ENCODE results near the gene SPEG. TPM values are rescaled to one million over a fixed set of nuclear protein-coding genes. Genes with fewer than 3 reads are reported as not detected.

Gene SPEG
- total RNA-seq, 1 donor from 2014 or later: 119 TPM

GRCh38 chr2:219524817-219525216 lies 90.2 kb downstream of the SPEG start:
- no peak for ATAC-seq
- intact Hi-C loops (cut with DNase I): no loop called here
- DNase-seq (ENCODE audit: missing footprints): no peak

GRCh38 chr2:219525533-219526232 lies 91.0 kb downstream of the SPEG start:
- no peak for DNase-seq (ENCODE audit: missing footprints)
- ATAC-seq: no peak
- intact Hi-C loops (cut with DNase I): no loop called here

- DNase-seq (ENCODE audit: missing footprints): no peak
- ATAC-seq: no peak
- intact Hi-C loops (cut with DNase I): no loop called here
These were observed 91.9 kb downstream of the SPEG start for GRCh38 chr2:219526320-219527075.

- ATAC-seq (peak; percentile 32), DNase-seq (ENCODE audit: missing footprints) (no peak)
- intact Hi-C loops (cut with DNase I): no loop called here
These were observed 92.4 kb downstream of the SPEG start for GRCh38 chr2:219527076-219527394.

- DNase-seq (ENCODE audit: missing footprints): no peak
- intact Hi-C loops (cut with DNase I): no loop called here
- no peak for ATAC-seq
These were observed 92.8 kb downstream of the SPEG start for GRCh38 chr2:219527472-219527871.

GRCh38 chr2:219530048-219530963 lies 95.7 kb downstream of the SPEG start:
- ATAC-seq (peak; percentile 85), DNase-seq (ENCODE audit: missing footprints) (peak; percentile 93)
- intact Hi-C loops (cut with DNase I): loop anchor here (1.0 to 2.0 kb wide), 3 partner anchors 54 to 127 kb away; no protein-coding TSS in a partner anchor

- intact Hi-C loops (cut with DNase I): loop anchor here (2.0 kb wide), 1 partner anchor 55 kb away; no protein-coding TSS in a partner anchor
- ATAC-seq (no peak), DNase-seq (ENCODE audit: missing footprints) (no peak)
These were observed 97.2 kb downstream of the SPEG start for GRCh38 chr2:219531639-219532377.

GRCh38 chr2:219532378-219532649 lies 97.7 kb downstream of the SPEG start:
- intact Hi-C loops (cut with DNase I): no loop called here
- DNase-seq (ENCODE audit: missing footprints): no peak
- no peak for ATAC-seq

GRCh38 chr2:219533930-219534661 lies 99.5 kb downstream of the SPEG start:
- intact Hi-C loops (cut with DNase I): no loop called here
- no peak for DNase-seq (ENCODE audit: missing footprints)
- ATAC-seq: no peak

- intact Hi-C loops (cut with DNase I): no loop called here
- no peak for DNase-seq (ENCODE audit: missing footprints)
These were observed 101.8 kb downstream of the SPEG start for GRCh38 chr2:219536425-219536824.

GRCh38 chr2:219536967-219537366 lies 102.3 kb downstream of the SPEG start:
- ATAC-seq (no peak), DNase-seq (ENCODE audit: missing footprints) (no peak)
- intact Hi-C loops (cut with DNase I): no loop called here

More at GRCh38 chr2:219536425-219536824, 101.8 kb downstream of the SPEG start:
- ATAC-seq: no peak

- intact Hi-C loops (cut with DNase I): no loop called here
These were observed 103.2 kb downstream of the SPEG start for GRCh38 chr2:219537657-219538488.

GRCh38 chr2:219538504-219538951 lies 103.9 kb downstream of the SPEG start:
- intact Hi-C loops (cut with DNase I): no loop called here
- ATAC-seq (no peak), DNase-seq (ENCODE audit: missing footprints) (no peak)

More at GRCh38 chr2:219537657-219538488, 103.2 kb downstream of the SPEG start:
- ATAC-seq (no peak), DNase-seq (ENCODE audit: missing footprints) (no peak)

- ATAC-seq (no peak), DNase-seq (ENCODE audit: missing footprints) (no peak)
- intact Hi-C loops (cut with DNase I): no loop called here
These were observed 104.5 kb downstream of the SPEG start for GRCh38 chr2:219538956-219539788.

GRCh38 chr2:219539926-219540678 lies 105.5 kb downstream of the SPEG start:
- intact Hi-C loops (cut with DNase I): loop anchor here (2.0 kb wide), 1 partner anchor 187 kb away; no protein-coding TSS in a partner anchor
- ATAC-seq: no peak
- DNase-seq (ENCODE audit: missing footprints): no peak

Data from Right ventricle myocardium inferior (tissue), 1 donor.